ENCODE data around the gene MYL12A. TPM values are rescaled to one million over a fixed set of nuclear protein-coding genes. Genes with fewer than 3 reads are reported as not detected.
A peak's percentile ranks its signal among the peaks of the same experiment; 100 is the strongest.

The MYL12A gene
- total and polyA plus RNA-seq, 2 of the 13 experiments (the other 11 are each of a cell fraction or from before 2014, with no cell fraction given): 261 to 277 TPM

- TF ChIP-seq ZNF33A (CRISPR knock-in tag; IDR thresholded peaks at IDR 0.05; ENCODE audit: borderline replicate concordance) (no peak), GTF3A (CRISPR knock-in tag; conservative IDR thresholded peaks at IDR 0.05) (no peak), ZNF775 (CRISPR knock-in tag; IDR thresholded peaks at IDR 0.05; ENCODE audit: borderline replicate concordance) (no peak), HOXA5 (CRISPR knock-in tag; IDR thresholded peaks at IDR 0.05) (peak; percentile 80; the same call in 1 of the 2 replicates), ATRX (CRISPR knock-in tag; IDR thresholded peaks at IDR 0.05; ENCODE audit: borderline replicate concordance) (no peak), TBL1XR1 (IDR thresholded peaks at IDR 0.05; ENCODE audit: borderline replicate concordance, low read length, partially characterized antibody) (no peak), ZFY (CRISPR knock-in tag; IDR thresholded peaks at IDR 0.05) (peak; percentile 94), ZXDC (CRISPR knock-in tag; IDR thresholded peaks at IDR 0.05) (no peak), ARNT2 (CRISPR knock-in tag; IDR thresholded peaks at IDR 0.05; ENCODE audit: low read depth) (peak; percentile 84), KDM6A (CRISPR knock-in tag; IDR thresholded peaks at IDR 0.05; ENCODE audit: low read depth) (0 out of 2 replicates have a peak, but pooled peaks have one; percentile 10), ZNF17 (CRISPR knock-in tag; IDR thresholded peaks at IDR 0.05) (no peak), ZNF761 (CRISPR knock-in tag; conservative IDR thresholded peaks at IDR 0.05) (no peak), HOXA3 (CRISPR knock-in tag; IDR thresholded peaks at IDR 0.05) (peak; percentile 71), ZNF598 (CRISPR knock-in tag; IDR thresholded peaks at IDR 0.05; ENCODE audit: borderline replicate concordance) (0 out of 2 replicates have a peak, but pooled peaks have one; percentile 47), ZBTB21 (CRISPR knock-in tag; IDR thresholded peaks at IDR 0.05) (no peak), HNRNPUL1 (IDR thresholded peaks at IDR 0.05; ENCODE audit: low read depth, low read length) (0 out of 2 replicates have a peak, but pooled peaks have one; percentile 48), ZNF143 (CRISPR knock-in tag; IDR thresholded peaks at IDR 0.05) (no peak; the same call in 1 of the 2 replicates), ZNF331 (CRISPR knock-in tag; IDR thresholded peaks at IDR 0.05) (peak; percentile 33; the same call in 1 of the 2 replicates), ZNF30 (CRISPR knock-in tag; IDR thresholded peaks at IDR 0.05) (no peak), ZNF224 (CRISPR knock-in tag; IDR thresholded peaks at IDR 0.05) (peak; percentile 64; the same call in 1 of the 2 replicates), RBFOX2 (IDR thresholded peaks at IDR 0.05; ENCODE audit: low read depth, low read length) (peak; percentile 97), ZBTB10 (CRISPR knock-in tag; IDR thresholded peaks at IDR 0.05; ENCODE audit: borderline replicate concordance) (peak; percentile 100), ZNF329 (CRISPR knock-in tag; IDR thresholded peaks at IDR 0.05; ENCODE audit: low read depth) (peak; percentile 47; the same call in 1 of the 2 replicates)
- TF ChIP-seq, protein P1, sequence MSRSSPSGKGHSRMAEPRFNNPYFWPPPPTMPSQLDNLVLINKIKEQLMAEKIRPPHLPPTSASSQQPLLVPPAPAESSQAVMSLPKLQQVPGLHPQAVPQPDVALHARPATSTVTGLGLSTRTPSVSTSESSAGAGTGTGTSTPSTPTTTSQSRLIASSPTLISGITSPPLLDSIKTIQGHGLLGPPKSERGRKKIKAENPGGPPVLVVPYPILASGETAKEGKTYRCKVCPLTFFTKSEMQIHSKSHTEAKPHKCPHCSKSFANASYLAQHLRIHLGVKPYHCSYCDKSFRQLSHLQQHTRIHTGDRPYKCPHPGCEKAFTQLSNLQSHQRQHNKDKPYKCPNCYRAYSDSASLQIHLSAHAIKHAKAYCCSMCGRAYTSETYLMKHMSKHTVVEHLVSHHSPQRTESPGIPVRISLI (CRISPR knock-in tag; IDR thresholded peaks at IDR 0.05; ENCODE audit: borderline replicate concordance): 0 out of 2 replicates have a peak, but pooled peaks have one; percentile 4
Measured at GRCh38 chr18:3261373-3262233, 14.0 kb downstream of the MYL12A start, which contains the start of gene MYL12B (continued).
